ENCODE data around the gene PRR23A. TPM values are rescaled to one million over a fixed set of nuclear protein-coding genes. Genes with fewer than 3 reads are reported as not detected.
A peak's percentile ranks its signal among the peaks of the same experiment; 100 is the strongest.

The PRR23A gene
- total and polyA plus RNA-seq, 4 donors, result not detected

DNA sequence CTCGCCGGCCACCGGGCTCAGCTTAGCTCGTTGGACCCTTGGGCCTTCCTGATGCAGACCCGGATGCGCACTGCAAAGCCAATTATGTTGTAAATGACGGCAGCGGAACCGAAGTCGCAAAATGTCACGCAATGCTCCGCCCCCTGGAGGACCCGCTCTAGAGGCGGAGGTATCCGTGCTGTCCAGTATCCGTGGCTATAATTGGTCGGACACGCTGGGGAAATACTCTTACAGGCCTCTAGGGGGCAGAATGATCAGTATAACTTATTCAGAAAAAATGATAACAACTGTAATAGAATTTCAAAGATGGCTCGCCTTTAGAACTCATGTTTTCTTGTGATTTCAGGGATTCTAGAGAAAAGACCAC lies 14.8 kb upstream of the PRR23A start, which contains the start of gene PRR23B:
TSS of gene PRR23B (minus strand) at position 59 of the 367 bp plus-strand sequence. CDS start 265 bp downstream, outside the sequence.
- Histone ChIP-seq H3K36me3 (ENCODE audit: control insufficient read depth in 4 of 4, insufficient read depth in 3 of 4, low read depth in 1 of 4, low read length in 3 of 4) (no peaks in the 10 kb centered on the region), H3K4me3 (ENCODE audit: low read depth in 1 of 3, low read length in 3 of 3) (no peak within 1 kb of the TSS), H3K9me3 (ENCODE audit: control insufficient read depth in 4 of 4, low read length in 3 of 4) (peaks cover 0 to 6% (median 3%) of the 10 kb centered on the region in 4 donors), H3K27me3 (ENCODE audit: control insufficient read depth in 4 of 4, insufficient read depth in 4 of 4, low read length in 3 of 4) (no peaks in the 10 kb centered on the region), H3K9ac (ENCODE audit: low read depth in 1 of 2, low read length in 2 of 2) (no peak within 1 kb of the TSS), H3K4me1 (ENCODE audit: control insufficient read depth in 4 of 4, insufficient read depth in 4 of 4, low read length in 3 of 4) (no peaks in the 10 kb centered on the region), H3K27ac (ENCODE audit: low read depth in 1 of 2, low read length in 2 of 2) (no peak within 1 kb of the TSS)
- no peak for DNase-seq (ENCODE audit: low spot score)
- 54% methylated on average over 19 of the region's 19 CpGs for WGBS
- TF ChIP-seq RAD21 (IDR thresholded peaks at IDR 0.05) (peak in 1 of 2 donors; percentile 4), JUND (IDR thresholded peaks at IDR 0.05) (no peak)
- TF ChIP-seq, protein P1, sequence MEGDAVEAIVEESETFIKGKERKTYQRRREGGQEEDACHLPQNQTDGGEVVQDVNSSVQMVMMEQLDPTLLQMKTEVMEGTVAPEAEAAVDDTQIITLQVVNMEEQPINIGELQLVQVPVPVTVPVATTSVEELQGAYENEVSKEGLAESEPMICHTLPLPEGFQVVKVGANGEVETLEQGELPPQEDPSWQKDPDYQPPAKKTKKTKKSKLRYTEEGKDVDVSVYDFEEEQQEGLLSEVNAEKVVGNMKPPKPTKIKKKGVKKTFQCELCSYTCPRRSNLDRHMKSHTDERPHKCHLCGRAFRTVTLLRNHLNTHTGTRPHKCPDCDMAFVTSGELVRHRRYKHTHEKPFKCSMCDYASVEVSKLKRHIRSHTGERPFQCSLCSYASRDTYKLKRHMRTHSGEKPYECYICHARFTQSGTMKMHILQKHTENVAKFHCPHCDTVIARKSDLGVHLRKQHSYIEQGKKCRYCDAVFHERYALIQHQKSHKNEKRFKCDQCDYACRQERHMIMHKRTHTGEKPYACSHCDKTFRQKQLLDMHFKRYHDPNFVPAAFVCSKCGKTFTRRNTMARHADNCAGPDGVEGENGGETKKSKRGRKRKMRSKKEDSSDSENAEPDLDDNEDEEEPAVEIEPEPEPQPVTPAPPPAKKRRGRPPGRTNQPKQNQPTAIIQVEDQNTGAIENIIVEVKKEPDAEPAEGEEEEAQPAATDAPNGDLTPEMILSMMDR (IDR thresholded peaks at IDR 0.05; ENCODE audit: low read depth, low read length, missing input control), result peak; percentile 21

DNA sequence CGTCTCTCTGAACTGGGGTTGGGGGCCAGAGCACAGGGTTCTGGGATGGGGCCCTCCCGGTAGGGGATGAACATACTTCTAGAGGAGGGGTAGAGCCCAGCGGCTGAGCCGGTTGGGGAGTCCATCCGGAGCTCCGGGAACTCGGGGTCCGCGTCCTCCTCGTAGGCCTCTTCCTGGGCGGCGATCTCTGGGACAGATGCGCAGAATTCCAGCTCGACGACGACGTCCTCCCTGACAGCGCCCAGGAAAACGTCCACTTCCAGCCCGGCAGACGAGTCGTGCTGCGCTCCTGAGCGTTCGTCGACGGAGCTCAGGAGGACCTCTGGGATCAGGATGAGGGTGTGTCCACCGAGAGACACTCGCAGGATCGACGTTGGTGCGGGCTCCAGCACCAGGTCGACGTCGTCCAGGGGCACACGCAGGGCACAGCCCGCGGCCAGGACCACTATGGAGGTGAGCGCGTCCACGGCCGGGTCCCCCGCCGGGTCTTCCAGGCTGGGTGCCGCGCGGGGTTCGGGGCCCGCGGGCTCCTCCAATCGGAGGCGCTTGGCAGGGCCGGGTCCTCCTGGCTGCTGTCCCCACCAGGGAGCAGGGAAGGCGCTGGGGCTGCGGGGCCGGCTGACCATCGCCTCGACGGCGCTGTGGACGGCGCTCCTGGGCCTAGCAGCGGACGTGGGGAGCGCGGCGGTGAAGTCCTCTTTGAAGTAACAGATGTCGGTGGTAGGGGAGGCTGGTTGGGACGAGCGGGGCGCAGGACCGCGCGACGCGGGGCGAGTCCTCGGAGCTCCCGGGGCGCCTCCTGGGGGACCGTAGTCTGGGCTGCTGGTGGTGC lies 14.2 kb upstream of the PRR23A start:
- H3K9ac ChIP-seq (ENCODE audit: low read depth in 1 of 2, low read length in 2 of 2), result no peak overlapping the region
- no peaks in the 10 kb centered on the region for H3K4me1 ChIP-seq (ENCODE audit: control insufficient read depth in 4 of 4, insufficient read depth in 4 of 4, low read length in 3 of 4)
- H3K4me3 ChIP-seq (ENCODE audit: low read depth in 1 of 3, low read length in 3 of 3), result no peak overlapping the region
- 53% methylated on average over 81 of the region's 81 CpGs for WGBS
- no peaks in the 10 kb centered on the region for H3K36me3 ChIP-seq (ENCODE audit: control insufficient read depth in 4 of 4, insufficient read depth in 3 of 4, low read depth in 1 of 4, low read length in 3 of 4)
- no peaks in the 10 kb centered on the region for H3K27me3 ChIP-seq (ENCODE audit: control insufficient read depth in 4 of 4, insufficient read depth in 4 of 4, low read length in 3 of 4)
- TF ChIP-seq HNF4A (conservative IDR thresholded peaks at IDR 0.05) (no peak), GABPA (IDR thresholded peaks at IDR 0.05 in 1 of 2, conservative IDR thresholded peaks at IDR 0.05 in 1 of 2) (no peak), HNF4G (IDR thresholded peaks at IDR 0.05) (no peak), SP1 (IDR thresholded peaks at IDR 0.05) (no peak), JUND (IDR thresholded peaks at IDR 0.05) (no peak), EGR1 (IDR thresholded peaks at IDR 0.05; ENCODE audit: low read depth in 2 of 2) (no peak), FOXA1 (IDR thresholded peaks at IDR 0.05) (no peak), FOXA2 (IDR thresholded peaks at IDR 0.05) (no peak), ZBTB33 (IDR thresholded peaks at IDR 0.05) (no peak)
- TF ChIP-seq, protein P2, sequence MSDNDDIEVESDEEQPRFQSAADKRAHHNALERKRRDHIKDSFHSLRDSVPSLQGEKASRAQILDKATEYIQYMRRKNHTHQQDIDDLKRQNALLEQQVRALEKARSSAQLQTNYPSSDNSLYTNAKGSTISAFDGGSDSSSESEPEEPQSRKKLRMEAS (IDR thresholded peaks at IDR 0.05), result no peak
- TF ChIP-seq, protein P3, sequence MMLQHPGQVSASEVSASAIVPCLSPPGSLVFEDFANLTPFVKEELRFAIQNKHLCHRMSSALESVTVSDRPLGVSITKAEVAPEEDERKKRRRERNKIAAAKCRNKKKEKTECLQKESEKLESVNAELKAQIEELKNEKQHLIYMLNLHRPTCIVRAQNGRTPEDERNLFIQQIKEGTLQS (IDR thresholded peaks at IDR 0.05), result no peak
- TF ChIP-seq, protein P4, sequence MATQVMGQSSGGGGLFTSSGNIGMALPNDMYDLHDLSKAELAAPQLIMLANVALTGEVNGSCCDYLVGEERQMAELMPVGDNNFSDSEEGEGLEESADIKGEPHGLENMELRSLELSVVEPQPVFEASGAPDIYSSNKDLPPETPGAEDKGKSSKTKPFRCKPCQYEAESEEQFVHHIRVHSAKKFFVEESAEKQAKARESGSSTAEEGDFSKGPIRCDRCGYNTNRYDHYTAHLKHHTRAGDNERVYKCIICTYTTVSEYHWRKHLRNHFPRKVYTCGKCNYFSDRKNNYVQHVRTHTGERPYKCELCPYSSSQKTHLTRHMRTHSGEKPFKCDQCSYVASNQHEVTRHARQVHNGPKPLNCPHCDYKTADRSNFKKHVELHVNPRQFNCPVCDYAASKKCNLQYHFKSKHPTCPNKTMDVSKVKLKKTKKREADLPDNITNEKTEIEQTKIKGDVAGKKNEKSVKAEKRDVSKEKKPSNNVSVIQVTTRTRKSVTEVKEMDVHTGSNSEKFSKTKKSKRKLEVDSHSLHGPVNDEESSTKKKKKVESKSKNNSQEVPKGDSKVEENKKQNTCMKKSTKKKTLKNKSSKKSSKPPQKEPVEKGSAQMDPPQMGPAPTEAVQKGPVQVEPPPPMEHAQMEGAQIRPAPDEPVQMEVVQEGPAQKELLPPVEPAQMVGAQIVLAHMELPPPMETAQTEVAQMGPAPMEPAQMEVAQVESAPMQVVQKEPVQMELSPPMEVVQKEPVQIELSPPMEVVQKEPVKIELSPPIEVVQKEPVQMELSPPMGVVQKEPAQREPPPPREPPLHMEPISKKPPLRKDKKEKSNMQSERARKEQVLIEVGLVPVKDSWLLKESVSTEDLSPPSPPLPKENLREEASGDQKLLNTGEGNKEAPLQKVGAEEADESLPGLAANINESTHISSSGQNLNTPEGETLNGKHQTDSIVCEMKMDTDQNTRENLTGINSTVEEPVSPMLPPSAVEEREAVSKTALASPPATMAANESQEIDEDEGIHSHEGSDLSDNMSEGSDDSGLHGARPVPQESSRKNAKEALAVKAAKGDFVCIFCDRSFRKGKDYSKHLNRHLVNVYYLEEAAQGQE (IDR thresholded peaks at IDR 0.05), result no peak
- no peak overlapping the region for H3K27ac ChIP-seq (ENCODE audit: low read depth in 1 of 2, low read length in 2 of 2)
- DNase-seq (ENCODE audit: low spot score), result no peak
- peaks cover 0 to 6% (median 3%) of the 10 kb centered on the region in 4 donors for H3K9me3 ChIP-seq (ENCODE audit: control insufficient read depth in 4 of 4, low read length in 3 of 4)

Data from liver (tissue), 9 donors.